MM.1S (cell line): ENCODE measurements around the gene LRRC8B.

Experiments used
- DNase-seq: peaks from one replicate; pipeline ENCODE4 v3.0.0-alpha.2; 2015
- H2AFZ ChIP-seq: fragments of 300-600 bp; sonication (generic); 2 replicates; pipeline ENCODE4 v1.6.0; 2016; ENCODE audit warnings: antibody characterized with exemption, low read length
- H3F3A ChIP-seq: fragments of 300-600 bp; sonication (generic); 2 replicates; pipeline ENCODE4 v1.6.1; 2016; ENCODE audit warnings: mild to moderate bottlenecking, antibody characterized with exemption, low read length, moderate library complexity, mixed read lengths; ENCODE audit not compliant: insufficient read depth
- H3K27ac ChIP-seq: fragments of 300-600 bp; sonication (generic); 2 replicates; pipeline ENCODE4 v1.5.1; 2016; ENCODE audit warnings: mild to moderate bottlenecking, low read length
- H3K27me3 ChIP-seq: fragments of 300-600 bp; sonication (generic); replicated peaks from 2 replicates; pipeline ENCODE4 v1.6.0; 2016; ENCODE audit warnings: low read length; ENCODE audit not compliant: insufficient read depth
- H3K36me3 ChIP-seq: fragments of 300-600 bp; sonication (generic); replicated peaks from 2 replicates; pipeline ENCODE4 v1.6.1; 2016; ENCODE audit warnings: mild to moderate bottlenecking, low read length, mixed read lengths; ENCODE audit not compliant: insufficient read depth
- H3K4me1 ChIP-seq: fragments of 300-600 bp; sonication (generic); 2 replicates; pipeline ENCODE4 v1.6.1; 2016; ENCODE audit warnings: low read length, mixed read lengths
- H3K4me2 ChIP-seq: fragments of 300-600 bp; sonication (generic); 2 replicates; pipeline ENCODE4 v1.6.0; 2016; ENCODE audit warnings: low read depth, low read length
- H3K4me3 ChIP-seq: fragments of 300-600 bp; sonication (generic); 2 replicates; pipeline ENCODE4 v1.5.1; 2016; ENCODE audit warnings: low read length, mixed read lengths
- H3K79me2 ChIP-seq: fragments of 300-600 bp; sonication (generic); 2 replicates; pipeline ENCODE4 v1.6.1; 2016; ENCODE audit warnings: mixed run types, low read length, mixed read lengths
- H3K9ac ChIP-seq: fragments of 300-600 bp; sonication (generic); 2 replicates; pipeline ENCODE4 v1.6.1; 2016; ENCODE audit warnings: low read length, mixed read lengths
- H3K9me2 ChIP-seq: fragments of 300-600 bp; sonication (generic); replicated peaks from 2 replicates; pipeline ENCODE4 v1.6.1; 2016; ENCODE audit warnings: mild to moderate bottlenecking, low read length, mixed read lengths; ENCODE audit not compliant: insufficient read depth
- H3K9me3 ChIP-seq: fragments of 300-600 bp; sonication (generic); replicated peaks from 2 replicates; pipeline ENCODE4 v1.6.1; 2016; ENCODE audit warnings: mild to moderate bottlenecking, low read length, mixed read lengths; ENCODE audit not compliant: insufficient read depth
- H4K20me1 ChIP-seq: fragments of 300-600 bp; sonication (generic); 2 replicates; pipeline ENCODE4 v1.6.1; 2016; ENCODE audit warnings: mild to moderate bottlenecking, low read length, moderate library complexity, mixed read lengths; ENCODE audit not compliant: insufficient read depth
- EZH2 ChIP-seq: fragments of 300-600 bp; sonication (generic); optimal IDR thresholded peaks from 2 replicates; pipeline ENCODE3; 2017; ENCODE audit warnings: low read depth, mild to moderate bottlenecking, antibody characterized with exemption, low read length, mixed read lengths
- EZH2phosphoT487 ChIP-seq: fragments of 300-600 bp; sonication (generic); IDR thresholded peaks from 2 replicates; pipeline ENCODE4 v1.6.1; 2018; ENCODE audit warnings: antibody characterized with exemption, low read length
- TF ChIP-seq, protein P1 (sequence below): fragments of 300-600 bp; sonication (generic); IDR thresholded peaks from 2 replicates; pipeline ENCODE4 v1.5.1; 2016; ENCODE audit warnings: antibody characterized with exemption, low read length, mixed read lengths

LRRC8B gene

DNA sequence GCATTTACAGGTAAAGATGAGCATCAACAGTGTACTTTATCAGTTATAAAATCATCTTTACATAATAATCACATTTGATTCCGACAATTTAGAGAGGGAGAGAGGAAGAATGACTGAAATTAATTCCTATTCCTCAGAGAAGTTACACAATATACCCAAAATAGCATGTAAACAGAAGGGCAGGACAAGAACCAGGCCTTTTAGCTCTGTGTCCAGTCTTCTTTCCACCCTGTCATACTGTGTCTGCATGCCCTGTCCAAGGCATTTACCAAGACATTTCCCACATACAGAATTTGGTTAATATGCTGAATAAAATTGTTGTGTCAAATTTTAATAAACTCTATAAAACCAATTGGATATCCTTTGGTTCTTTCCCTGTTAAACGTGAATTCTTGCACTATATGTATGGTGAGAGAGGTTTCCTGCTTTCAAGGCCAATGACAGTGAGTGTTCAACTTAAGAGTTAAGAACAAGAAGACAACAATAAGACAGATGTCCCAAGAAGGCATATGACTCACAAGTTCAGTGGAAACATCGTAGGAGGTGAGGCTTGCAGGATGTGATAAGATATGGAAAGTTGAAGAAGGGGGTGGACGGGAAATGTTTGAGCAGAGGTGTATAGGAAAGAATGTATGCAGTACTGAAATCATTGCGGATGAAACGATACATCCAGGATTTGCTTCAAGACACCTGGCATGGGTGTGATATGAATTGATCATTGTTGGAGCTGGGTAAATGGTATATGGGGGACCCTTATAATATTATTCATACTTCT, 20.8 kb downstream of the LRRC8B start:
- Histone ChIP-seq H4K20me1 (no peaks in the 10 kb centered on the region), H3K36me3 (no peaks in the 10 kb centered on the region), H3K9me3 (no peaks in the 10 kb centered on the region), H3K9me2 (no peaks in the 10 kb centered on the region), H3K4me1 (peaks cover 12% of the 10 kb centered on the region; the same call in 1 of the 2 replicates), H3K4me3 (no peak overlapping the region), H3K27ac (no peak overlapping the region), H3K27me3 (no peaks in the 10 kb centered on the region), H3K79me2 (no peaks in the 10 kb centered on the region), H3K9ac (no peak overlapping the region), H3F3A (no peaks in the 10 kb centered on the region), H3K4me2 (no peak overlapping the region), H2AFZ (no peak overlapping the region)
- no peak for DNase-seq
- no peak for TF ChIP-seq EZH2
- TF ChIP-seq, protein P1, sequence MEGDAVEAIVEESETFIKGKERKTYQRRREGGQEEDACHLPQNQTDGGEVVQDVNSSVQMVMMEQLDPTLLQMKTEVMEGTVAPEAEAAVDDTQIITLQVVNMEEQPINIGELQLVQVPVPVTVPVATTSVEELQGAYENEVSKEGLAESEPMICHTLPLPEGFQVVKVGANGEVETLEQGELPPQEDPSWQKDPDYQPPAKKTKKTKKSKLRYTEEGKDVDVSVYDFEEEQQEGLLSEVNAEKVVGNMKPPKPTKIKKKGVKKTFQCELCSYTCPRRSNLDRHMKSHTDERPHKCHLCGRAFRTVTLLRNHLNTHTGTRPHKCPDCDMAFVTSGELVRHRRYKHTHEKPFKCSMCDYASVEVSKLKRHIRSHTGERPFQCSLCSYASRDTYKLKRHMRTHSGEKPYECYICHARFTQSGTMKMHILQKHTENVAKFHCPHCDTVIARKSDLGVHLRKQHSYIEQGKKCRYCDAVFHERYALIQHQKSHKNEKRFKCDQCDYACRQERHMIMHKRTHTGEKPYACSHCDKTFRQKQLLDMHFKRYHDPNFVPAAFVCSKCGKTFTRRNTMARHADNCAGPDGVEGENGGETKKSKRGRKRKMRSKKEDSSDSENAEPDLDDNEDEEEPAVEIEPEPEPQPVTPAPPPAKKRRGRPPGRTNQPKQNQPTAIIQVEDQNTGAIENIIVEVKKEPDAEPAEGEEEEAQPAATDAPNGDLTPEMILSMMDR = no peak
- no peak for TF ChIP-seq EZH2phosphoT487

DNA sequence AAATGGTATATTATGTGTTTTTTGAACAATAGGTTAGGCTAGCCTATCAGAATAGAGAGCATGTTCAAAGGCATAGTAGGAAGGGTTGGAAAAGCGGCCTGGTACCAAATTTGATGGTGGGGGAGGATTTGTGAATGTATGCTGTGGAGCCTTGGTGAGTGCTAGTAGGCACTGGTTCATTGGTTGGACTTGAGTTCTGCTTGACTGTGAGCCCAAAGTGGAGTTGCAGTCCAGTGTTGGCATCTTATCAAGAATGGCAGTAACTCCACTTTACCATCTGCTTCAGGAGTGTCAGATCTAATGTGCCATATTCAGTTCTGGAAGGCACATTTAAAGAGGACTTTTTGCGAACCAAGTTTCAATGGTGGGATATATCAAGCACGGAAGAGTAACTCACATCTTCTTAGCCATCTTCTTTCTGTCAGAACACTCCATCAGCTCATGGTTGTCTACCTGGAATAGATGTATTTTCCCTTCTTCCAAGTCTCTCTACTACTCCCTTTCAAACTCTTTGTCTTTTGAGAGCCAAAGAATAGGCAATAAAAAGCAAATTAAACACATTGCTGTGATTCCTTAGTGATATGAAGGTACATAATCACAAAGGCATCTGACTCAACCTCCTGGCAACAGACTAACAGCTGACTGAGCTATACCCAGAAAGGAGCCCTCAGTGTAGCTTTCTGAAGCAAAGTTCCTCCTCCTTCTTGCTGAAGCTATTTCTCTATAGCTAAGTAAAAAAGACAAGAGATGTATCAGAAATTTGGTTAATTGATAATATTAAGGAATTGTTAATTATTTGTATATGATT, 21.7 kb downstream of the LRRC8B start:
- no peaks in the 10 kb centered on the region for H3K27me3 ChIP-seq
- H2AFZ ChIP-seq = no peak overlapping the region
- H3K27ac ChIP-seq = no peak overlapping the region
- no peaks in the 10 kb centered on the region for H4K20me1 ChIP-seq
- H3F3A ChIP-seq = no peaks in the 10 kb centered on the region
- no peaks in the 10 kb centered on the region for H3K36me3 ChIP-seq
- H3K4me1 ChIP-seq = peaks cover 12% of the 10 kb centered on the region; the same call in 1 of the 2 replicates
- no peak overlapping the region for H3K9ac ChIP-seq
- DNase-seq = no peak
- no peaks in the 10 kb centered on the region for H3K9me3 ChIP-seq
- H3K4me2 ChIP-seq = no peak overlapping the region
- TF ChIP-seq, protein P1 = no peak
- TF ChIP-seq EZH2 (no peak), EZH2phosphoT487 (no peak)
- H3K79me2 ChIP-seq = no peaks in the 10 kb centered on the region
- H3K4me3 ChIP-seq = no peak overlapping the region
- no peaks in the 10 kb centered on the region for H3K9me2 ChIP-seq

DNA sequence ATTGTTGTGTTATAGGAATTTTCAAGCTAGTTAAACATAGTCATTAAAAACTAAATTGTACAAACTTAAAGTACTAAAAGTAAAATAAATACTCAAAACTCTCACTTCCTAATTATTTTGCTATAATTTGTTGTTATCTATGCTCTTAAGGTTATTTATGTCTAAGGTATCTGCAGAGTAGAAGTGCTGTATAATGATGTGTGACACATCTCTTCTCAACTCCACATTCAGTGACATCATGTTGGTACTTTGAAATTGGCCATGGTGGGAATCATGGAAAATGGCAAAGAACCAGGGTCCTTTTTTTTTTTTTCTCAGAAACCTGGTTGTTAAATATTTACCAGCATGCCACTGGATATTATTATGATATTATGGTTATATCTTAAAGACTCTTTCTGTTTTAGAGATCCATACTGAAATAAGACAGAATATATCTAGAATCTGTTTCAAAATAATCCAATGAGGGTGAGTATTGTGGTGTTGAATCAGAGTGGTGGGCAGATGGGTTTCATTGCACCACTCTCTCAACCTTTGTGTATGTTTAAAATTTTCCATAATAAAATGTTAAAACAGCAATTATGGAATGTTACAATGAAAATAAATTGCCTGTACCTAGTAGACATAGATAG, 22.4 kb downstream of the LRRC8B start:
- H3K36me3 ChIP-seq = no peaks in the 10 kb centered on the region
- no peak overlapping the region for H3K27ac ChIP-seq
- no peak for DNase-seq
- no peak overlapping the region for H2AFZ ChIP-seq
- no peak overlapping the region for H3K9ac ChIP-seq
- no peaks in the 10 kb centered on the region for H3K9me3 ChIP-seq
- H3K9me2 ChIP-seq = no peaks in the 10 kb centered on the region
- no peak overlapping the region for H3K4me3 ChIP-seq
- no peaks in the 10 kb centered on the region for H3K79me2 ChIP-seq
- H3F3A ChIP-seq = no peaks in the 10 kb centered on the region
- no peaks in the 10 kb centered on the region for H4K20me1 ChIP-seq
- H3K27me3 ChIP-seq = no peaks in the 10 kb centered on the region
- TF ChIP-seq EZH2phosphoT487 (no peak), EZH2 (no peak)
- TF ChIP-seq, protein P1 = no peak
- no peak overlapping the region for H3K4me2 ChIP-seq
- H3K4me1 ChIP-seq = peaks cover 12% of the 10 kb centered on the region; the same call in 1 of the 2 replicates
